H1 (cell line): ENCODE results near the gene TTI1. TPM values are rescaled to one million over a fixed set of nuclear protein-coding genes. Genes with fewer than 3 reads are reported as not detected.

Experiments
- FOSL1 ChIP-seq: IDR thresholded peaks from 2 replicates; pipeline ENCODE4 v1.6.1; 2011; ENCODE audit warnings: mild to moderate bottlenecking, low read depth, low read length, moderate library complexity; ENCODE audit not compliant: insufficient read depth
- HDAC2 ChIP-seq, 2 experiments: fragments of 300-600 bp in 1 of 2; sonication (generic) in 1 of 2; IDR thresholded peaks; 2 replicates each; pipeline ENCODE4 v1.6.1; 2011 to 2012; ENCODE audit warnings: low read depth in 2 of 2, low read length in 2 of 2, mild to moderate bottlenecking in 2 of 2, moderate library complexity in 2 of 2, borderline replicate concordance in 1 of 2, inconsistent platforms in 1 of 2
- KDM1A ChIP-seq: fragments of 200-600, 300-600 bp; sonication (generic); IDR thresholded peaks from 2 replicates; pipeline ENCODE4 v1.7.1; 2016; ENCODE audit warnings: mild to moderate bottlenecking, low read length, borderline replicate concordance
- SP2 ChIP-seq: IDR thresholded peaks from 2 replicates; pipeline ENCODE4 v1.6.1; 2012; ENCODE audit warnings: mild to moderate bottlenecking, low read length, inconsistent platforms
- TEAD4 ChIP-seq: IDR thresholded peaks from 2 replicates; pipeline ENCODE4 v1.6.1; 2012; ENCODE audit warnings: low read depth, low read length, inconsistent platforms, mixed read lengths
- USF2 ChIP-seq: IDR thresholded peaks from 2 replicates; pipeline ENCODE4 v1.6.1; 2011; ENCODE audit warnings: low read length, improper control_type of control experiment
- ZNF274 ChIP-seq: IDR thresholded peaks from 2 replicates; pipeline ENCODE4 v1.7.0; 2012; ENCODE audit warnings: low read length, borderline replicate concordance; ENCODE audit errors: extremely low read depth
- polyA plus RNA-seq, 7 experiments: library from polyadenylated mRNA; depleted of rRNA in 3 of 7; stranded (reverse) in 5 of 7; unstranded in 2 of 7; fragments of >200 nt in 5 of 7; fragments of 200-250 nt in 2 of 7; gene quantifications; 1 replicate in 5 of 7; 2 replicates in 1 of 7; 4 replicates in 1 of 7; pipeline versions ENCODE4 v1.2.1 to v1.2.3, GENCODE V29; 2011 to 2013; ENCODE audit warnings: missing spikeins in 2 of 7, mixed read lengths in 2 of 7
- total RNA-seq: library from RNA; stranded (reverse); fragmentation: NEBNext Ultra II Directional; extraction: Animal tissue kit (Norgen Biotek cat#: 25700); gene quantifications from 2 replicates; pipeline ENCODE4 v1.2.1, GENCODE V29; 2021

TTI1 gene
- total and polyA plus RNA-seq, 2 of the 8 experiments (the other 6 are each of a cell fraction or from before 2014, with no cell fraction given), result 34.1 to 47.0 TPM

GRCh38 chr20:37995856-37996605 lies 37.2 kb downstream of the TTI1 start (continued):
- no peak for TF ChIP-seq FOSL1
- no peak for TF ChIP-seq ZNF274
- no peak for TF ChIP-seq HDAC2 (IDR thresholded peaks at IDR 0.05; ENCODE audit: borderline replicate concordance in 1 of 2, low read depth in 2 of 2, low read length in 2 of 2)
- TF ChIP-seq TEAD4, result no peak
- TF ChIP-seq SP2, result no peak
- no peak for TF ChIP-seq USF2
- TF ChIP-seq KDM1A, result no peak
